Activated CD4-positive, alpha-beta T cell treated with anti-CD3 and anti-CD28 coated beads, Interleukin-2, amount 50 U/mL, for 48 hours (primary cell): Measurements from ENCODE around the gene PLEKHH3.
"Not testable (repeated sequence)": the region's sequence is repeated elsewhere in the genome, so short reads cannot be mapped to it uniquely, and the experiment has no call there.

ENCODE experiments used
- DNase-seq, 2 experiments: peaks; one replicate each; pipeline ENCODE4 v3.0.0-alpha.2; 2020

Gene PLEKHH3

GRCh38 chr17:42629411-42630009, 47.3 kb downstream of the PLEKHH3 start:
- DNase-seq, result no peak

- DNase-seq, result not testable (repeated sequence)
Measured at GRCh38 chr17:42627032-42627764, 49.6 kb downstream of the PLEKHH3 start.

DNA sequence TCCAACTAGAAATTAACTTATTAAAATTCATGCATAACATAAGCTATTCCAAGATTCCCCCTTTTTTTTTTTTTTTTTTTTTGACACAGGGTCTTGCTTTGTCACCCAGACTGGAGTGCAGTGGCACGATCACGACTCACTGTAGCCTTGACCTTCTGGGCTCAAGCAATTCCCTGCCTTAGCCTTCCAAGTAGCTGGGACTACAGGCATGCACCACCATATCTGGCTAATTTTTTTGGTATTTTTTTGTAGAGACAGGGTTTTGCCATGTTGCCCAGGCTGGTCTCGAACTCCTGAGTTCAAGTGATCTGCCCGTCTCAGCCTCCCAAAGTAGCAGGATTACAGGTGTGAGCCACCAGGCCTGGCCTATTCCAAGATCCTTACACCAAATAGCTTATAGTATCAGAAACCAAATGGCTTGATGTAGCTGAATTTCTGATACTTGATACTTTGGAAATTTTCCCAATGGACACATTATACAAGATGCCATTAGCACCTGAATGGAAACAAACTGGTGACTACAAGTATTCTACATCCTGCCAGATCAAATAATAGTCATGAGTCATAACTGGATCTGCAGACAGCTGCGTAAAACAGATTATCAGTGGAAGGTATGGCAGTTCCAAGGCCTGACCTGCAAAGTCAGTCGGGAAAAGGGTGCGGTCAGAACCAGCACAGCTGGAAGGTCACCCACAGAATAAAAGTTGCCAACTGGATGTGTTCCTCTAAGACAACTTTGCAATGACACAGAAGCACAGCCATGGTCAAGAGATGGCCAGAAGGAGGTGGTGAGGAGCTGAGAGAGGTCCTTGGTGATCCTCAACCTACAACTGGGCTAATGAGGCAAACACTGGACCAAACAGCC, 52.8 kb downstream of the PLEKHH3 start:
- no peak for DNase-seq

DNA sequence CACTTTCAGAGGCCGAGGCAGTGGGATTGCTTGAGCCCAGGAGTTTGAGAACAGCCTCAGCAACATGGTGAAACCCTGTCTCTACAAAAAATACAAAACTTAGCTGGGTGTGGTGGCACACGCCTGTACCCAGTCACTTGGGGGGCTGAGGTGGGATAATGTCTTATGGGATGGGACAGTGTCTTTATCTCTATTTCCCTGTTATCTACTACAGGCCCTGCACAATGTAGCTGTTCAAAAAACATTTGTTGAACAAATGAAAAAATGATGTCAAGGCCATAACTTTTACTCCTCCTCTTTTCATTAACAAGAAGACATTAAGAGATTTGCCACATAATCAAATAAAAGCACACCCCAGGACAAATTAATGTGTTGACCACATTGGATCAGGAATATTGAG, 53.5 kb downstream of the PLEKHH3 start:
- DNase-seq, result no peak

DNA sequence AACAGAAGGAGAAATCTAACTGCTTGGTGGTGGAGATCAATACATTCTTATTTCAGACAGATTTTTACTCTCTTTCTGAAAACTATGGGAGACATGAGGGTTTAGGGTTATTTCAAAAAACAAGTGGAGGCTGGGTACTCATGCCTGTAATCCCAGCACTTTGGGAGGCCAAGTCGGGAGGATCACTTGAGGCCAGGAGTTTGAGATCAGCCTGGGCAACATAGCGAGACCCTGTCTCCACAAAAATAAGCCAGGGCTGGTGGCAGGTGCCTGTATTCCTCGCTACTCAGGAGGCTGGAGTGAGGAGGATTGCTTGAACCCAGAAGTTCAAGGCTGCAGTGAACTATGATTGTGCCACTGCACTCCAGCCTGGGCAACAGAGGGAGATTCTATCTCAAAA, 54.8 kb downstream of the PLEKHH3 start:
- not testable (repeated sequence) for DNase-seq

DNA sequence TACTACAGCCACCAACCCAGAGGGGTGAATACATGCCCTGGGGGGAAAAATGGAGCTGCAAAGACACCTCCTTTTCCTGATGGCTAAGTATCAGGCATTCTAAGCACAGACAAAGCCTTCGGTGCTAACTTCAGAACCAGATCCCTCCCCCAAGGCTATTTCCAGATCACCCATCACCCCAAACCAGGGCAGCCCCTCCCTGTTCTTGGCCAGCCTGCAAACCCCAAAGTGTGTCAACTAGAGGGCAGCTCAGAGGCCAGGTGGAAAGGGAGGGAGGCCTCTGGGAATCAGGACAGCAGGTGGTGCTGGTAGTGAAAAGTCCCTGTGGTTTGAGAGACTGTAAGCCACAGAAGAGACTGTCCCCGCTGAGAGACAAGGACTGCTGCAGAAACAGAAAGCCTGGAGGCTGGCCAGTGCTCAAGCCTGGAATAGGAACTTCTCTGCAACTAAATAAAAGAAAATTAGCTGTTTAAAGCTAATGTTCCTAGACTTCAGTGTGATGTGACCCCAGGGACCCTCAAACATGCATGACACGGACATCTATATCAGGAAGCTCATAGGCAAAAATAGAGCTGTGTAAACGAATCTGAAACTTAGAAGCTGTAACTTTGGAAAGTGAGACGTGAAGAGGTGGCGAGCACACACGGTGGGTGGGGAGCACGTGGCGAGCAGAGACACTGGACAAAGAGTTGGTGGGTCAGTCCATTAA, 58.2 kb downstream of the PLEKHH3 start:
- DNase-seq, result peak; percentile 1 to 8

DNA sequence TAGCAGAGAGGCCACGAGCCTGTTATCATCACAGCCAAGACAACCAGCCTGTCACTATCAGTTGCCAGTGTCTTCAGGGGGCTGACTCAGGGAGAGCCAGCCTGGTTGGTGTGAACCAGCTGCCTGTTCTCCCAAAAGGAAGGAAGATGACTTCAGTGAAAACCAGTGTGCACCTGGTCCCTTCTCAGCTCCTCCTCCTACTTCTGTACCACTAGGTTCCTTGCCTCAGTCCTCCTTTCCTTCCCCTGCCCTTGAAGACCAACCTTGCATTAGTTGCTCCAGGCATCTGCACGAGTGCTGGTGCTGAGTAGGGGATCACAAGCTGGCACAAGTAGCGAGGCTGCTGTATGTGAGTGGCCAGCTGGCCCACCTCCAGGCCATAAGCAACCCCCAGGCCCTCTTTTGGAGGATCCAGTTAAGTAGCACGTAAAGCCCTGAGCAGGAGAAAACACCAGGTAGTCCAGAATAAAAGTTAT, 58.8 kb downstream of the PLEKHH3 start:
- DNase-seq, result no peak
